GM18502 (cell line): ENCODE results near the gene KMT2E.
"Not testable (repeated sequence)": the region's sequence is repeated elsewhere in the genome, so short reads cannot be mapped to it uniquely, and the experiment has no call there.

Experiments used
- ATAC-seq: cut with Tn5 transposase; IDR thresholded peaks from one replicate; pipeline ENCODE4 v1.9.1; 2021; ENCODE audit warnings: mild to moderate bottlenecking; ENCODE audit not compliant: unreplicated experiment, poor library complexity

Gene KMT2E

GRCh38 chr7:105021967-105022366, 8.0 kb downstream of the KMT2E start:
- no peak for ATAC-seq

- no peak for ATAC-seq
Measured at GRCh38 chr7:105022458-105022857, 8.5 kb downstream of the KMT2E start.

- ATAC-seq, result no peak
Measured at GRCh38 chr7:105024734-105025133, 10.7 kb downstream of the KMT2E start.

DNA sequence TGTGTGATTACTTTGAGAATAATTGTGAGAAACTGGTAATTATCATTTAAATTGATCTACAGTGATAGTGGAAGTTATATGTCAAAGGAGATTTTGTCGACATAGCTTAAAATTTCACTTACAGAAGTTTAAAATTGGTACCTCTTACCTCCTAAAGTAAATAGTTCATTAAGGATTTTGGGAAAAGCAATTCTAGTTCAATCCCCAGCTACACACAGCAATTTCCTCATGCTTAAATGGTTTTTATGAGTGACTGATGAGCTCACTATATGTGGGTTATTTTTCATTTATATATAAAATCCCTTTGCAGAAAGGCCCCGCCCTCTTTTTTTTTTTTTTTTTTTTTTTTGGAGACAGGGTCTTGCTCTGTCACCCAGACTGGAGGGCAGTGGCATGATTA, 12.7 kb downstream of the KMT2E start:
- ATAC-seq, result no peak

DNA sequence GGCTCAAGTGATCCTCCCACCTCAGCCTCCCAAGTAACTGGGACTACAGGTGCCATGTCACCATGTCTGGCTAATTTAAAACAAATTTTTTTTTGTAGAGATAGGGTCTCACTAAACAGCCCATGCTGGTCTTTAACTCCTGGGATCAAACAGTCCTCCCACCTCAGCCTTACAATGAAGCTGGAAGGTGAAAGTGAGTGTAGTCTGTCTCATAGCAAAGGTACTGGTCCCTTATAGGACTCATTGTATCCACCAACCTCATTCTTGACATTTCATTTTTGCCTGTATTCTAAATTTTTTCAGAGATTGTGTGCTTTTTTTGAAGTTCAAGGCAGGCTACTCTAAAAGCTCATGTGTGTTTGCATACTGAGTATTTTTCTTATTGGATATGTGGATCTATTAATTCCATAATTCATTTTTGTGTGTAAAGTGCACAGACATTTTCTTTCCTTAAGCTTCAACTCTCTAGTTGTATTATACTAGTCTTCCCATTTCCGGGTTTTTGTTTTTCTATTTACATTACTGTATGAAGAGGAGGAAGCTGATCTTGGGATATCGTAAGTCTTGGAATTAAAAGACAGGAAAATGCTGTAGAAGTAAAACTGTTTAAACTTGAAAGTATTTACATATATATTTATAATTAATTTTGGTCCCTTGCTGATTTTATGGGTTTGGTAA, 13.3 kb downstream of the KMT2E start:
- no peak for ATAC-seq

- peak; percentile 44 for ATAC-seq
Measured at GRCh38 chr7:105028004-105028403, 14.0 kb downstream of the KMT2E start.

DNA sequence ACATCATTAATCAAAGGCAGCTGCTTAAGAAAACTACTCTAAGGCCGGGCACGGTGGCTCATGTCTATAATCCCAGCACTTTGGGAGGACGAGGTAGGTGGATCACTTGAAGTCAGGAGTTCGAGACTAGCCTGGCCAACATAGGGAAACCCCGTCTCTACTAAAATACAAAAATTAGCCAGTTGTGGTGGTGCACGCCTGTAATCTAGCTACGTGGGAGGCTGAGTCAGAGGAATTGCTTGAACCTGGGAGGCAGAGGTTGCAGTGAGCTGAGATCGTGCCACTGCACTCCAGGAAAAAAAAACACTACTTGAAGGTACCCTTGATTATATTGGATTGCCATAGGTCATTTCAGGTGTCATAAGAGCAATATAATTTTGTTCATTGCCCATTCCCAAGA, 14.9 kb downstream of the KMT2E start:
- ATAC-seq, result not testable (repeated sequence)

GRCh38 chr7:105030447-105030846, 16.4 kb downstream of the KMT2E start:
- ATAC-seq, result no peak

- no peak for ATAC-seq
Measured at GRCh38 chr7:105032553-105033214, 18.7 kb downstream of the KMT2E start.

DNA sequence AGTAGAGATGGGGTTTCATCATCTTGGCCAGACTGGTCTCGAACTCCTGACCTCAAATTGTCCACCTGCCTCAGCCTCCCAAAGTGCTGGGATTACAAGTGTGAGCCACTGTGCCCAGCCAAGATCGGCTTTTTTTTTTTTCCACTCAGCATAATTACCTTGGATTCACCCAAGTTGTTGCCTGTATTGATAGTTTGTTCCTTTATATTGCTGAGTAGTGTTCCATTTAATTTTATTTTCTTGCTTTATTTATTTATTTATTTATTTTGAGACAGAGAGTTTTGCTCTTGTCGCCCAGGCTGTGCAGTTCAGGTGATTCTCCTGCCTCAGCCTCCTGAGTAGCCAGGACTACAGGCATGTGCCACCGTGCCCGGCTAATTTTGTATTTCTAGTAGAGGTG, 21.3 kb downstream of the KMT2E start:
- ATAC-seq, result no peak

DNA sequence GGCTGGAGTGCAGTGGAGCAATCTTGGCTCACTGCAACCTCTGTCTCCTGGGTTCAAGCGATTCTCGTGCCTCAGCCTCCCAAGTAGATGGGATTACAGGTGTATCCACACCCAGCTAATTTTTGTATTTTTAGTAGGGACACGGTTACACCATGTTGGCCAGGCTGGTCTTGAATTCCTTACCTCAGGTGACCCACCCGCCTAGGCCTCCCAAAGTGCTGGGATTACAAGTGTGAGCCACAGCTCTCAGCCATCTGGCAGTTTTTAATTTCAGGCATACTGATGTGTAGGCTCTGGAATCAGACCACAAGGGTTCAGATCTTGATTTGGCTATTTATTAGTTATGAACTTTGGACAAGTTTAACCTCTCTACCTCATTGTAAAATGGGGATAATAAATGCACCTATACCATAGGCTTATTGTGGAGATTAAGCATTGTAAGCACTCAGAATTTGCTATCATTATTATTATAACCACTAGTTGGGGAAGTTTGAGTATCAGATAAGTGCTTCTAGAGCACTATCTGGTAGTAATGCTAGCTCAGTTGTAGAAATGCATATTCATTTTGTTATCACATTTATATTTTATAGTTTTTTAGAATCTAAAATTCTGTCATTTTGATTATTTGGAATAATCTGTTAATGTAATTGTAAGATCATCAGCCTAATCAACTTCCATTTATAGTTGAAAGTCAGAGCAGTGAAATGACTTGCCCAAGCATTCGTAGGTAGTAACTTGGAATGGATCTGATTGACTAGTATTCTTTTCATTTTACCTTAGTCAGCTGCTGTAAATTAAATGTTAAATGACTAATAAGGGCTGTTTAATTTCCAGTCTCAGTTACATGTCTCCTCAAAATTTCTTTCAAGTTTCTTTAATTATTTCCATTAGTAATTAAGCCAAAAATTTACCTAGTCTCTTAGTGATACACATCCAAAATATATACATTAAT, 22.5 kb downstream of the KMT2E start:
- ATAC-seq, result no peak

- no peak for ATAC-seq
Measured at GRCh38 chr7:105037319-105037718, 23.3 kb downstream of the KMT2E start.

- ATAC-seq, result no peak
Measured at GRCh38 chr7:105044449-105045070, 30.6 kb downstream of the KMT2E start.

DNA sequence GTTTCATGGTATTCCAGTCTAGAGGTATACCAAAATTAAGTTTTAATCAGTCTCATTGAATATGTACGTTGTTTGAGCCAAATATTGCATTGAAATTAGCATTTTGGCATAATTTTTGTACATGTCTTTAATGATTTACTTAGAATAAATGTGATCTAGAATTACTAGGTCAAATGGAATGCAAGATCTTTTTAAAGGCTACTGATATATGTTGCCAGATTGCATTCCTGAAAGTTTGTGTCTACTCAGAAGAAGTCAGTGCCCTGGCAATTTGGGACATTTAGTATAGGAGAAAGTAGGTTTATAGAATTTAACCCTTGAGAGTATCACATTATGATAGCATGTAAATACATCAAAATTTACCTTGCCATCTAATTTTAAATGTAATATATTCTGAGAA, 32.4 kb downstream of the KMT2E start:
- no peak for ATAC-seq

DNA sequence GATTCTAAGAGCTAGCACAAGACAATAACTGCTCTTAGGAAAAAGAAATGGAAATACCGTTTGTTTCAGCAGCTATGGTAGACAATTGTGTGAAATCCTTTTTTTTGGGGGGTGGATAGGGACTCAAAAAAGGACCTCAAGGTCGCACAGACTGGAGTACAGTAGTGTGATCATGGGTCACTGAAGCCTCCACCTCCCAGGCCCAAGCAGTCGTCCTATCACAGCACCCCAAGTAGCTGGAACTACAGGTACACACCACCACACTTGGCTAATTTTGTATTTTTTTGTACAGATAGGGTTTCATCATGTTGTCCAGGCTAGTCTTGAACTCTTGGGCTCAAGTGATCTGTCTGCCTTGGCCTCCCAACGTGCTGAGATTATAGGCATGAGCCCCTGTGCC, 33.9 kb downstream of the KMT2E start:
- ATAC-seq, result no peak

- no peak for ATAC-seq
Measured at GRCh38 chr7:105050493-105050892, 36.5 kb downstream of the KMT2E start.

- ATAC-seq, result not testable (repeated sequence)
Measured at GRCh38 chr7:105050899-105051298, 36.9 kb downstream of the KMT2E start.

DNA sequence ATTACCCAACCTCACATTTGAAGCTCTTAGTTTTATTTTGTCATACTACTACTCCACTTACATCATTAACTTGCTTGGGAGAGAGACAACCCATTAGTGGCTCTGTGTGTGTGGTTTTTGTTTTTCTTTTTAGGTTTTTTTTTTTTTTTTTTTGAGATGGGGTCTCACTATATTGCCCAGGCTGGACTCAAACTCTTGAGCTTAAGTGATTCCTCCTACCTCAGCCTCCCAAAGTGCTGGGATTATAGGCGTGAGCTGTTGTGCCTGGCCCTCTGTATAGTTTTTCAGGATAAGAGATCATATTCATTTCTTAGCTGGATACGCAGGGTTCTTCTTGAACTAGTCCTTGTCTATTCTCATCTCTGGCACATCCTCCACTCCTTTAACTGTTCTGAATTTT, 41.1 kb downstream of the KMT2E start:
- ATAC-seq, result no peak

DNA sequence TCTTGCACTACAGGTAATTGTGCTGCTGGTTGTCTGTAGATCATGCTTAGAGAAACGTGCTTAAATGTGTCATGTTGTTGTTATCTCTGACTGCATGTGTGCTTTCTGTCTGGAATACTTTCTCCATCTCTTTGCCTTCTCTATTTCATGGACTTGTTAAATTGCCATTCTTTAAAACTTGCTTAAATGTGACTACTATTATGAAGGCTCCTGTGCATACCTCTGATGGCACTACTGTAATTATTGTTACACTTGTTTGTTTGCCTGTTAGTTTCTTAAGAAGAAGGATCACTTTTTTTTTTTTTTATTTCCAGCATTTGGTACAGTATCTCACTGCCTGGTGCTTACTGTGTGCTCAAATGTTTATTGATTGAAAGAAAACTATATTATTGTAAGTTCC, 41.6 kb downstream of the KMT2E start:
- ATAC-seq, result no peak

DNA sequence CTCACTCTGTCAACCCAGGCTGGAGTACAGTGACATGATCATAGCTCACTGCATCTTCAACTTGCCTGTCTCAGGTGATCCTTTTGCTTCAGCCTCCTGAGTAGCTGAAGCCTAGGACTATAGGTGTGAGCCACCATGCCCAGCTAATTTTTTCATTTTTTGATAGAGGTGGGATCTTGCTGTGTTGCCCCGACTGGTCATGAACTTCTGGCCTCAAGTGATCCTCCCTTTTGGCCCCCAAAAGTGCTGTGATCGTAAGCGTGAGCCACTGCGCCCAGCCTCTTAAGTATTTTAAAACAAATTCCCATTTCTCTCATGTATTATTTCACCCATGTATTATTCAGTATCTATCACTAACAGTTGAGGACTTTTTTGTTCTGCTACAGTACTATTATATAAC, 43.5 kb downstream of the KMT2E start:
- ATAC-seq, result no peak

DNA sequence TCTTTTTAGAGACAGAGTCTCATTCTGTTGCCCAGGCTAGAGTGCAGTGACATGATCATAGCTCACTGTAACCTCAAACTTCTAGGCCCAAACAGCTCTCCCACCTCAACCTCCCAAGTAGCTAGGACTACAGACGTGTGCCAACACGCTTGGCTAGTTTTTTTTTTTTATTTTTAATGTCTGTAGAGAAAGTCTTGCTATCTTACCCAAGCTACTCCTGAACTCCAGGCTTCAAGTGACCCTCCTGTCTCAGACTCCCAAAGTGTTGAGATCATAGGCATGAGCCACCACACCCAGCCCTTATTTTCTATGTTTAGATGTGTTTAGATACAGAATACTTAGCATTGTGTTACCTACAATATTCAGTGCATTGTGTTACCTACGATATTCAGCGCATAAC, 46.4 kb downstream of the KMT2E start:
- ATAC-seq, result no peak
